ENCODE measurements around the gene CST3. TPM values are rescaled to one million over a fixed set of nuclear protein-coding genes. Genes with fewer than 3 reads are reported as not detected.

The CST3 gene
- total and polyA plus RNA-seq, 10 of the 15 experiments (the other 5 are each of a cell fraction or from before 2014, with no cell fraction given), result 11.8 to 127 (median 57.8) TPM

GRCh38 chr20:23655491-23656211 is 17.9 kb upstream of the CST3 start:
- CTCF ChIA-PET, result interaction anchor here (0.9 kb wide), 1 partner anchor 341 kb away, joined by 4 read pairs; no protein-coding TSS in a partner anchor
- peaks cover 6% of the 10 kb centered on the region for H3K4me1 ChIP-seq (ENCODE audit: control insufficient read depth, insufficient read depth, low read length)
- POLR2A ChIA-PET, result no interaction called here
- no TSS peak for BruUV-seq (replicated peaks)
- TF ChIP-seq EED (IDR thresholded peaks at IDR 0.05; ENCODE audit: low read depth) (peak; percentile 37), SPI1 (IDR thresholded peaks at IDR 0.05; ENCODE audit: borderline replicate concordance, insufficient read depth, low read depth, low read length) (peak; percentile 64), BACH1 (IDR thresholded peaks at IDR 0.05; ENCODE audit: borderline replicate concordance) (no peak), NR2C2 (IDR thresholded peaks at IDR 0.05; ENCODE audit: borderline replicate concordance, control insufficient read depth, insufficient read length, low read depth) (no peak), IKZF2 (IDR thresholded peaks at IDR 0.05) (no peak)
- DNase-seq (ENCODE audit: low read depth, low spot score) (no peak), FAIRE-seq (no peak), ATAC-seq (no peak; the same call in 1 of the 3 replicates)
- H3K27me3 ChIP-seq (replicated peaks in 1 of 2; ENCODE audit: control insufficient read depth in 2 of 2, insufficient read depth in 2 of 2, low read length in 1 of 2), result no peaks in the 10 kb centered on the region
- RAD21 ChIA-PET (ENCODE audit: unreplicated experiment), result no interaction called here
- H4K20me1 ChIP-seq (ENCODE audit: control insufficient read depth, insufficient read depth), result no peaks in the 10 kb centered on the region
- no peaks in the 10 kb centered on the region for H3K36me3 ChIP-seq (ENCODE audit: control insufficient read depth in 2 of 2, insufficient read depth in 2 of 2, low read length in 1 of 2)
- SMC1A ChIA-PET (ENCODE audit: uncharacterized antibody, unreplicated experiment), result no interaction called here
- H3K9me3 ChIP-seq (replicated peaks; ENCODE audit: control insufficient read depth, insufficient read depth, low read length), result no peaks in the 10 kb centered on the region; the same call in 2 of the 3 replicates
- 6% methylated on average over 23 of the region's 23 CpGs for WGBS (ENCODE audit: insufficient coverage, insufficient replicate concordance, low lambda C conversion rate, missing lambda C conversion rate)
- intact Hi-C loops (cut with micrococcal nuclease; ENCODE audit: unreplicated experiment) (no loop called here), in situ Hi-C loops (cut with MboI) (no loop called here)
- H3K4me2 ChIP-seq (ENCODE audit: control insufficient read depth, insufficient read depth), result 0 out of 2 replicates have a peak overlapping the region, but pooled peaks have one; percentile 25
- no peak overlapping the region for H3K9ac ChIP-seq (ENCODE audit: control insufficient read depth, insufficient read depth, low read length)
- H2AFZ ChIP-seq (ENCODE audit: control insufficient read depth, low read depth, low read length), result no peak overlapping the region
- H3K79me2 ChIP-seq (ENCODE audit: control insufficient read depth, insufficient read depth, low read length), result no peaks in the 10 kb centered on the region
- H3K27ac ChIP-seq (ENCODE audit: control insufficient read depth, insufficient read depth), result no peak overlapping the region
- H3K4me3 ChIP-seq, result no peak overlapping the region

GRCh38 chr20:23654717-23655116 is 17.0 kb upstream of the CST3 start:
- POLR2A ChIA-PET, result no interaction called here
- SMC1A ChIA-PET (ENCODE audit: uncharacterized antibody, unreplicated experiment), result no interaction called here
- 52% methylated on average over 4 of the region's 4 CpGs for WGBS (ENCODE audit: insufficient coverage, insufficient replicate concordance, low lambda C conversion rate, missing lambda C conversion rate)
- H3K9me3 ChIP-seq (replicated peaks; ENCODE audit: control insufficient read depth, insufficient read depth, low read length), result no peaks in the 10 kb centered on the region; the same call in 2 of the 3 replicates
- no peak overlapping the region for H3K9ac ChIP-seq (ENCODE audit: control insufficient read depth, insufficient read depth, low read length)
- H3K4me2 ChIP-seq (ENCODE audit: control insufficient read depth, insufficient read depth), result no peak overlapping the region
- H3K4me3 ChIP-seq, result no peak overlapping the region
- DNase-seq (ENCODE audit: low read depth, low spot score), result no peak
- H4K20me1 ChIP-seq (ENCODE audit: control insufficient read depth, insufficient read depth), result no peaks in the 10 kb centered on the region
- no peak for ATAC-seq
- no peak overlapping the region for H2AFZ ChIP-seq (ENCODE audit: control insufficient read depth, low read depth, low read length)
- no peaks in the 10 kb centered on the region for H3K36me3 ChIP-seq (ENCODE audit: control insufficient read depth in 2 of 2, insufficient read depth in 2 of 2, low read length in 1 of 2)
- peaks cover 6% of the 10 kb centered on the region for H3K4me1 ChIP-seq (ENCODE audit: control insufficient read depth, insufficient read depth, low read length)
- FAIRE-seq, result no peak
- in situ Hi-C loops (cut with MboI), result no loop called here
- RAD21 ChIA-PET (ENCODE audit: unreplicated experiment), result no interaction called here
- no TSS peak for BruUV-seq (replicated peaks)
- no peaks in the 10 kb centered on the region for H3K79me2 ChIP-seq (ENCODE audit: control insufficient read depth, insufficient read depth, low read length)
- intact Hi-C loops (cut with micrococcal nuclease; ENCODE audit: unreplicated experiment), result no loop called here
- no peak overlapping the region for H3K27ac ChIP-seq (ENCODE audit: control insufficient read depth, insufficient read depth)
- H3K27me3 ChIP-seq (replicated peaks in 1 of 2; ENCODE audit: control insufficient read depth in 2 of 2, insufficient read depth in 2 of 2, low read length in 1 of 2), result no peaks in the 10 kb centered on the region
- TF ChIP-seq ZBTB40 (IDR thresholded peaks at IDR 0.05; ENCODE audit: borderline replicate concordance), result no peak
- TF ChIP-seq, protein P1, sequence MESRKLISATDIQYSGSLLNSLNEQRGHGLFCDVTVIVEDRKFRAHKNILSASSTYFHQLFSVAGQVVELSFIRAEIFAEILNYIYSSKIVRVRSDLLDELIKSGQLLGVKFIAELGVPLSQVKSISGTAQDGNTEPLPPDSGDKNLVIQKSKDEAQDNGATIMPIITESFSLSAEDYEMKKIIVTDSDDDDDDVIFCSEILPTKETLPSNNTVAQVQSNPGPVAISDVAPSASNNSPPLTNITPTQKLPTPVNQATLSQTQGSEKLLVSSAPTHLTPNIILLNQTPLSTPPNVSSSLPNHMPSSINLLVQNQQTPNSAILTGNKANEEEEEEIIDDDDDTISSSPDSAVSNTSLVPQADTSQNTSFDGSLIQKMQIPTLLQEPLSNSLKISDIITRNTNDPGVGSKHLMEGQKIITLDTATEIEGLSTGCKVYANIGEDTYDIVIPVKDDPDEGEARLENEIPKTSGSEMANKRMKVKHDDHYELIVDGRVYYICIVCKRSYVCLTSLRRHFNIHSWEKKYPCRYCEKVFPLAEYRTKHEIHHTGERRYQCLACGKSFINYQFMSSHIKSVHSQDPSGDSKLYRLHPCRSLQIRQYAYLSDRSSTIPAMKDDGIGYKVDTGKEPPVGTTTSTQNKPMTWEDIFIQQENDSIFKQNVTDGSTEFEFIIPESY (IDR thresholded peaks at IDR 0.05), result no peak
- CTCF ChIA-PET, result interaction anchor here (0.9 kb wide), 1 partner anchor 342 kb away, joined by 4 read pairs; no protein-coding TSS in a partner anchor

Measured in GM12878 (cell line).